SK-N-SH treated with all-trans-retinoic acid at 6 μM for 48 hours (cell line): ENCODE data around the gene PIGU.

Experiments
- ATAC-seq: fragments of 200-7000 bp; cut with Tn5 transposase; 3 replicates; pipeline ENCODE4 v1.9.1; 2020; ENCODE audit warnings: mild to moderate bottlenecking, moderate library complexity
- CSDC2 ChIP-seq: fragments of 250-450 bp; sonication (Bioruptor Pico); IDR thresholded peaks from 2 replicates; pipeline ENCODE4 v1.5.0; 2020; ENCODE audit warnings: mild to moderate bottlenecking, moderate library complexity
- ESRRG ChIP-seq: fragments of 250-450 bp; sonication (Bioruptor Pico); IDR thresholded peaks from 2 replicates; pipeline ENCODE4 v1.6.1; 2021; ENCODE audit warnings: mild to moderate bottlenecking
- GLIS3 ChIP-seq: fragments of 250-450 bp; sonication (Bioruptor Pico); IDR thresholded peaks from 2 replicates; pipeline ENCODE4 v1.5.0; 2020; ENCODE audit warnings: mild to moderate bottlenecking, moderate library complexity
- ISL1 ChIP-seq: fragments of 250-450 bp; sonication (Bioruptor Pico); IDR thresholded peaks from 2 replicates; pipeline ENCODE4 v2.1.2; 2022; ENCODE audit warnings: mild to moderate bottlenecking, moderate library complexity
- OSR1 ChIP-seq: fragments of 250-450 bp; sonication (Bioruptor Pico); IDR thresholded peaks from 2 replicates; pipeline ENCODE4 v1.8.0; 2022; ENCODE audit warnings: moderate library complexity, mild to moderate bottlenecking, inconsistent platforms
- SNAI2 ChIP-seq: fragments of 250-450 bp; sonication (Bioruptor Pico); IDR thresholded peaks from 2 replicates; pipeline ENCODE4 v1.5.0; 2020; ENCODE audit warnings: mild to moderate bottlenecking, moderate library complexity
- TCF4 ChIP-seq: fragments of 250-450 bp; sonication (Bioruptor Pico); IDR thresholded peaks from 2 replicates; pipeline ENCODE4 v1.8.0; 2021; ENCODE audit warnings: mild to moderate bottlenecking, moderate library complexity, borderline replicate concordance
- TOX ChIP-seq: fragments of 250-450 bp; sonication (Bioruptor Pico); IDR thresholded peaks from 2 replicates; pipeline ENCODE4 v1.8.0; 2021; ENCODE audit warnings: mild to moderate bottlenecking, moderate library complexity, borderline replicate concordance
- ZC3H10 ChIP-seq: fragments of 250-450 bp; sonication (Bioruptor Pico); IDR thresholded peaks from 2 replicates; pipeline ENCODE4 v1.5.1; 2021; ENCODE audit warnings: mild to moderate bottlenecking, moderate library complexity
- ZFP3 ChIP-seq: fragments of 250-450 bp; sonication (Bioruptor Pico); IDR thresholded peaks from 2 replicates; pipeline ENCODE4 v1.5.0; 2020; ENCODE audit warnings: mild to moderate bottlenecking, moderate library complexity
- ZFP30 ChIP-seq: fragments of 450-650 bp; formaldehyde crosslinking; IDR thresholded peaks from 2 replicates; pipeline ENCODE4 v1.5.0; 2022; ENCODE audit warnings: mild to moderate bottlenecking, moderate library complexity
- ZNF565 ChIP-seq: fragments of 450-650 bp; formaldehyde crosslinking; conservative IDR thresholded peaks from 2 replicates; pipeline ENCODE4 v1.5.0; 2020; ENCODE audit warnings: low read depth, mild to moderate bottlenecking, moderate library complexity
- ZNF70 ChIP-seq: fragments of 450-650 bp; formaldehyde crosslinking; IDR thresholded peaks from 2 replicates; pipeline ENCODE4 v1.5.0; 2020; ENCODE audit warnings: mild to moderate bottlenecking, moderate library complexity
- ZNF8 ChIP-seq: fragments of 450-650 bp; formaldehyde crosslinking; IDR thresholded peaks from 2 replicates; pipeline ENCODE4 v1.5.0; 2020; ENCODE audit warnings: mild to moderate bottlenecking, moderate library complexity
- TF ChIP-seq, protein P1 (sequence below): fragments of 250-450 bp; sonication (Bioruptor Pico); IDR thresholded peaks from 2 replicates; pipeline ENCODE4 v1.5.1; 2020; ENCODE audit warnings: low read depth, mild to moderate bottlenecking, moderate library complexity
- TF ChIP-seq, protein P2 (sequence below): fragments of 250-450 bp; sonication (Bioruptor Pico); IDR thresholded peaks from 2 replicates; pipeline ENCODE4 v1.8.0; 2021; ENCODE audit warnings: low read depth, mild to moderate bottlenecking, moderate library complexity, borderline replicate concordance
- TF ChIP-seq, protein P3 (sequence below): fragments of 250-450 bp; sonication (Bioruptor Pico); IDR thresholded peaks from 2 replicates; pipeline ENCODE4 v1.8.0; 2020; ENCODE audit warnings: mild to moderate bottlenecking, moderate library complexity, borderline replicate concordance
- TF ChIP-seq, protein P4 (sequence below): fragments of 250-450 bp; sonication (Bioruptor Pico); IDR thresholded peaks from 2 replicates; pipeline ENCODE4 v1.5.0; 2020; ENCODE audit warnings: mild to moderate bottlenecking, moderate library complexity
- TF ChIP-seq, protein P5 (sequence below): fragments of 250-450 bp; sonication (Bioruptor Pico); IDR thresholded peaks from 2 replicates; pipeline ENCODE4 v1.5.1; 2021; ENCODE audit warnings: mild to moderate bottlenecking, moderate library complexity

Gene PIGU

DNA sequence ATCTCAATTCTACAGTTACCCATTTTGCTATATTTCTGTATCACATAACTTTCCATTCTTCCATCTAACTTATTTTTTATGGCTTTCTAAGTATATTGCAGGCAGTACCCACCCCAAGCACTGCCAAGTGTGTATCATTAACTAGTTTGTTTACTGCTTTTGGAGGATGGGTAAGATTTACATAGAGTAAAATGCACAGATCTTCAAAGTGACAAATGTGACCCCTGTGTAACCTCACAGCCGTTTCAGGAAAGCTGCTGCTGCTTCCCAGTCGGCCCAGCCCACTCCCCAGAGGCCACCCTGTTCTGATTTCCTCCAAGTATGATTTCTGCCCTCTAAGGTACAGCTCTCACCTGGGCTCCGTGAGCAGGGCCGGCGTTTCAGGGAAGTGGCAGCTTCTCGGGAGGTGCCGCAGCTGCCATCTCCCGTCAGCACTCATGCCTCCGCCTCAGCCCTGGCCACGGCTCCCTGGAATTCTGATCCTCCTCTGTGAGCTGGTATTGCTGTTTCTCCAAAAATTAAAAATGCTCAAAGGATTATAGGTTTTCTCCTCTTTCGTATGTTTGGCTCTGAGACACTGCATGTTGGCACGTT is 133.3 kb downstream of the PIGU start:
- TF ChIP-seq ZFP3 (CRISPR knock-in tag) (no peak), ISL1 (CRISPR knock-in tag) (no peak), ZNF8 (no peak), ZFP30 (CRISPR knock-in tag) (no peak)
- TF ChIP-seq, protein P1, sequence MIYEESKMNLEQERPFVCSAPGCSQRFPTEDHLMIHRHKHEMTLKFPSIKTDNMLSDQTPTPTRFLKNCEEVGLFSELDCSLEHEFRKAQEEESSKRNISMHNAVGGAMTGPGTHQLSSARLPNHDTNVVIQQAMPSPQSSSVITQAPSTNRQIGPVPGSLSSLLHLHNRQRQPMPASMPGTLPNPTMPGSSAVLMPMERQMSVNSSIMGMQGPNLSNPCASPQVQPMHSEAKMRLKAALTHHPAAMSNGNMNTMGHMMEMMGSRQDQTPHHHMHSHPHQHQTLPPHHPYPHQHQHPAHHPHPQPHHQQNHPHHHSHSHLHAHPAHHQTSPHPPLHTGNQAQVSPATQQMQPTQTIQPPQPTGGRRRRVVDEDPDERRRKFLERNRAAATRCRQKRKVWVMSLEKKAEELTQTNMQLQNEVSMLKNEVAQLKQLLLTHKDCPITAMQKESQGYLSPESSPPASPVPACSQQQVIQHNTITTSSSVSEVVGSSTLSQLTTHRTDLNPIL (CRISPR knock-in tag), result no peak
- TF ChIP-seq, protein P2, sequence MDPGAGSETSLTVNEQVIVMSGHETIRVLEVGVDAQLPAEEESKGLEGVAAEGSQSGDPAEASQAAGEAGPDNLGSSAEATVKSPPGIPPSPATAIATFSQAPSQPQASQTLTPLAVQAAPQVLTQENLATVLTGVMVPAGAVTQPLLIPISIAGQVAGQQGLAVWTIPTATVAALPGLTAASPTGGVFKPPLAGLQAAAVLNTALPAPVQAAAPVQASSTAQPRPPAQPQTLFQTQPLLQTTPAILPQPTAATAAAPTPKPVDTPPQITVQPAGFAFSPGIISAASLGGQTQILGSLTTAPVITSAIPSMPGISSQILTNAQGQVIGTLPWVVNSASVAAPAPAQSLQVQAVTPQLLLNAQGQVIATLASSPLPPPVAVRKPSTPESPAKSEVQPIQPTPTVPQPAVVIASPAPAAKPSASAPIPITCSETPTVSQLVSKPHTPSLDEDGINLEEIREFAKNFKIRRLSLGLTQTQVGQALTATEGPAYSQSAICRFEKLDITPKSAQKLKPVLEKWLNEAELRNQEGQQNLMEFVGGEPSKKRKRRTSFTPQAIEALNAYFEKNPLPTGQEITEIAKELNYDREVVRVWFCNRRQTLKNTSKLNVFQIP, result no peak
- ATAC-seq, result no peak

DNA sequence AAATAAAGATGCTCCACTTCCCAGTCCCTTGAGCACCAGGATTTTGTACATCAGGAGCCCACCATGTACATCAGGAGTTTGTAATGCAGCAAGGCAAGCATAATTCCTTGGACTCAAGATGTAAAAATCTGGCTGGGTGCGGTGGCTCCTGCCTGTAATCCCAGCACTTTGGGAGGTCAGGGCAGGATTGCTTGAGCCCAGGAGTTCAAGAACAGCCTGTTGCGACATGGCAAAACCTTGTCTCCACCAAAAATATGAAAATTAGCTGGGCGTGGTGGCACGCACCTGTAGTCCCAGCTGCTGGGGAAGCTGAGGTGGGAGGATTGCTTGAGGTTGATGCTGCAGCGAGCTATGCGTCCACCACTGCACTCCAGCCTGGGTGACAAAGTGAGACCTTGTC is 134.5 kb downstream of the PIGU start:
- ATAC-seq, result no peak
- TF ChIP-seq ZNF70 (CRISPR knock-in tag) (no peak), SNAI2 (CRISPR knock-in tag) (no peak), TOX (no peak), ZFP3 (CRISPR knock-in tag) (no peak), ZNF8 (no peak), ZC3H10 (no peak), ZNF565 (CRISPR knock-in tag) (no peak), GLIS3 (CRISPR knock-in tag) (no peak), ZFP30 (CRISPR knock-in tag) (no peak)
- TF ChIP-seq, protein P3, sequence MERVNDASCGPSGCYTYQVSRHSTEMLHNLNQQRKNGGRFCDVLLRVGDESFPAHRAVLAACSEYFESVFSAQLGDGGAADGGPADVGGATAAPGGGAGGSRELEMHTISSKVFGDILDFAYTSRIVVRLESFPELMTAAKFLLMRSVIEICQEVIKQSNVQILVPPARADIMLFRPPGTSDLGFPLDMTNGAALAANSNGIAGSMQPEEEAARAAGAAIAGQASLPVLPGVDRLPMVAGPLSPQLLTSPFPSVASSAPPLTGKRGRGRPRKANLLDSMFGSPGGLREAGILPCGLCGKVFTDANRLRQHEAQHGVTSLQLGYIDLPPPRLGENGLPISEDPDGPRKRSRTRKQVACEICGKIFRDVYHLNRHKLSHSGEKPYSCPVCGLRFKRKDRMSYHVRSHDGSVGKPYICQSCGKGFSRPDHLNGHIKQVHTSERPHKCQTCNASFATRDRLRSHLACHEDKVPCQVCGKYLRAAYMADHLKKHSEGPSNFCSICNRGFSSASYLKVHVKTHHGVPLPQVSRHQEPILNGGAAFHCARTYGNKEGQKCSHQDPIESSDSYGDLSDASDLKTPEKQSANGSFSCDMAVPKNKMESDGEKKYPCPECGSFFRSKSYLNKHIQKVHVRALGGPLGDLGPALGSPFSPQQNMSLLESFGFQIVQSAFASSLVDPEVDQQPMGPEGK, result no peak
- TF ChIP-seq, protein P4, sequence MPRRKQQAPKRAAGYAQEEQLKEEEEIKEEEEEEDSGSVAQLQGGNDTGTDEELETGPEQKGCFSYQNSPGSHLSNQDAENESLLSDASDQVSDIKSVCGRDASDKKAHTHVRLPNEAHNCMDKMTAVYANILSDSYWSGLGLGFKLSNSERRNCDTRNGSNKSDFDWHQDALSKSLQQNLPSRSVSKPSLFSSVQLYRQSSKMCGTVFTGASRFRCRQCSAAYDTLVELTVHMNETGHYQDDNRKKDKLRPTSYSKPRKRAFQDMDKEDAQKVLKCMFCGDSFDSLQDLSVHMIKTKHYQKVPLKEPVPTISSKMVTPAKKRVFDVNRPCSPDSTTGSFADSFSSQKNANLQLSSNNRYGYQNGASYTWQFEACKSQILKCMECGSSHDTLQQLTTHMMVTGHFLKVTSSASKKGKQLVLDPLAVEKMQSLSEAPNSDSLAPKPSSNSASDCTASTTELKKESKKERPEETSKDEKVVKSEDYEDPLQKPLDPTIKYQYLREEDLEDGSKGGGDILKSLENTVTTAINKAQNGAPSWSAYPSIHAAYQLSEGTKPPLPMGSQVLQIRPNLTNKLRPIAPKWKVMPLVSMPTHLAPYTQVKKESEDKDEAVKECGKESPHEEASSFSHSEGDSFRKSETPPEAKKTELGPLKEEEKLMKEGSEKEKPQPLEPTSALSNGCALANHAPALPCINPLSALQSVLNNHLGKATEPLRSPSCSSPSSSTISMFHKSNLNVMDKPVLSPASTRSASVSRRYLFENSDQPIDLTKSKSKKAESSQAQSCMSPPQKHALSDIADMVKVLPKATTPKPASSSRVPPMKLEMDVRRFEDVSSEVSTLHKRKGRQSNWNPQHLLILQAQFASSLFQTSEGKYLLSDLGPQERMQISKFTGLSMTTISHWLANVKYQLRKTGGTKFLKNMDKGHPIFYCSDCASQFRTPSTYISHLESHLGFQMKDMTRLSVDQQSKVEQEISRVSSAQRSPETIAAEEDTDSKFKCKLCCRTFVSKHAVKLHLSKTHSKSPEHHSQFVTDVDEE, result no peak
- TF ChIP-seq, protein P1 (CRISPR knock-in tag), result no peak

DNA sequence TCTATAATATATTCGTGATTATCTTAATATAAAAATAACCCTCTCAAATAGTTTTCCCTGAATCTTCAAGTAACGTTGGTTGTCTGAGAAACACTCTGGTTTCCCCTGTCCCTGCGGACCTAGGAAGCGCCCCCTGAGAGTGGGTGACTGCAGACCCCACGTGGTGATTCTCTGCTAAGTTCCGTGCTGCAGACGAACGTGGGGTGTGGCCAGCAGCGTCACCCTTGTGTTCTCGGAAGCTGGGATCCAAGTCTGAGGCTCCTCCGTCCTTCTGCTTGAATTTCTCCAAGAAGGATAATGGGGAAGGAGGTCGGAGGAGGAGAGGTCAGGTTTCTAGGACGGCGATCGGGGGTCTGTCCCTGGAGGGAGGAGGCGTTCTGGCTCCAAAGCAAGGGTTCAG is 135.0 kb downstream of the PIGU start:
- no peak for ATAC-seq
- TF ChIP-seq CSDC2 (CRISPR knock-in tag) (no peak), SNAI2 (CRISPR knock-in tag) (no peak), ZC3H10 (no peak), OSR1 (CRISPR knock-in tag) (no peak), TCF4 (CRISPR knock-in tag) (no peak), ZFP30 (CRISPR knock-in tag) (no peak), ZNF70 (CRISPR knock-in tag) (no peak), ESRRG (no peak), ISL1 (CRISPR knock-in tag) (no peak)
- TF ChIP-seq, protein P5, sequence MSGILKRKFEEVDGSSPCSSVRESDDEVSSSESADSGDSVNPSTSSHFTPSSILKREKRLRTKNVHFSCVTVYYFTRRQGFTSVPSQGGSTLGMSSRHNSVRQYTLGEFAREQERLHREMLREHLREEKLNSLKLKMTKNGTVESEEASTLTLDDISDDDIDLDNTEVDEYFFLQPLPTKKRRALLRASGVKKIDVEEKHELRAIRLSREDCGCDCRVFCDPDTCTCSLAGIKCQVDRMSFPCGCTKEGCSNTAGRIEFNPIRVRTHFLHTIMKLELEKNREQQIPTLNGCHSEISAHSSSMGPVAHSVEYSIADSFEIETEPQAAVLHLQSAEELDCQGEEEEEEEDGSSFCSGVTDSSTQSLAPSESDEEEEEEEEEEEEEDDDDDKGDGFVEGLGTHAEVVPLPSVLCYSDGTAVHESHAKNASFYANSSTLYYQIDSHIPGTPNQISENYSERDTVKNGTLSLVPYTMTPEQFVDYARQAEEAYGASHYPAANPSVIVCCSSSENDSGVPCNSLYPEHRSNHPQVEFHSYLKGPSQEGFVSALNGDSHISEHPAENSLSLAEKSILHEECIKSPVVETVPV (CRISPR knock-in tag), result no peak
- TF ChIP-seq, protein P3, result no peak
- TF ChIP-seq, protein P2, result no peak
